ENCODE data around the gene PRRT1. TPM values are rescaled to one million over a fixed set of nuclear protein-coding genes. Genes with fewer than 3 reads are reported as not detected.
A peak's percentile ranks its signal among the peaks of the same experiment; 100 is the strongest.

The PRRT1 gene
- total RNA-seq, 1 experiment from 2014 or later: 0.14 TPM

DNA sequence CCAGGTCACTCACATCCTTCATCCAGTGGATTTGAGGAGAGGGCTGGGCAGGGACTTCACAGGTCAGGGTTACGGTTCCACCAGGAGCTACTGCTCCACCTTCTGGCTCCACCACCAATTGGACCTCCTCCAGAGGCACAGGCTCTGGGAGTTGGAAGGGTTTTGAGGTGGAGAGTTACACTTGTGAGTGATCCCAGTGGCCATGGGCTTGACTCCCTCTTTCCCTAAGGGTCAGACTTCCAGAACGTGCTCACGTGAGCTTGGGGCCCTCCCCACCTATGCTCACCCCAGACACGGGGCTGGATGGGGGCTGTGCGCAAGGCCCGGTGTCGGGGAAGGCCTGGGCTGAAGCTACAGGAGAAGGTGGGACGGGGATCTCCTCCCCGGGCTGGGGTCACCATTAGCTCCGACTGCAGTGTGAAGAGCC, 30.8 kb upstream of the PRRT1 start:
- Histone ChIP-seq H3K4me3 (ENCODE audit: insufficient read depth, low read depth, low read length) (no peak overlapping the region), H3K27me3 (ENCODE audit: control insufficient read depth, insufficient read depth, low read length) (no peaks in the 10 kb centered on the region), H3K36me3 (replicated peaks; ENCODE audit: control insufficient read depth, insufficient read depth, low read length) (peaks cover 24% of the 10 kb centered on the region)
- peak; percentile 28 for DNase-seq

DNA sequence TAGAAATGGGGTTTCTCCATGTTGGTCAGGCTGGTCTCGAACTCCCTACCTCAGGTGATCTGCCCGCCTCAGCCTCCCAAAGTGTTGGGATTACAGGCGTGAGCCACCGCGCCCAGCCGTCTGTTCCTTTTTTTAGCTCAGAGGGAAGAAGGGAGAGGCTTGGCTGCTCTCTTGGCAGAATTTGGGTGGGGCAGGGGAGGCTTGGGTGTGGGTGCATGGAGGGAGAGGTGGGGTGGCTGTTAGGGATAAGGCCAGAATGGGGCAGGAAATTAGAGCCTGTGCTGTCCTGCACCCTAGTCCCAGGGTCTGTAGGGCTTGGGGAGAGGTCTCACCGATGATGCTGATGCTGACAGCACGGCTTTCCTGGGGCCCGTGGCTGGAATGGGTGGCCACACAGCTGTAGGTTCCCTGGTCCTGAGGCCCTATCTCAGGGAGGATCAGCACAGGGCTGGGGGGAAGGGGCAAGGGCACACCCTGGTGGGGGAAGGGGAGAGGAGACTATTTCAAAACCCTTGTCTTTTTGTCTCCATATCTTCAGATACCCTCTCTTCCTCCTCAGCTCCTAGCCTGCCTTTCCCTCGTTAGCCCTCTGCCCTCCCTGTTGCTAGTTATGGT, 30.3 kb upstream of the PRRT1 start:
- no peak overlapping the region for H3K4me3 ChIP-seq (ENCODE audit: insufficient read depth, low read depth, low read length)
- peak; percentile 65 for DNase-seq
- peaks cover 19% of the 10 kb centered on the region for H3K36me3 ChIP-seq (replicated peaks; ENCODE audit: control insufficient read depth, insufficient read depth, low read length)
- no peaks in the 10 kb centered on the region for H3K27me3 ChIP-seq (ENCODE audit: control insufficient read depth, insufficient read depth, low read length)

DNA sequence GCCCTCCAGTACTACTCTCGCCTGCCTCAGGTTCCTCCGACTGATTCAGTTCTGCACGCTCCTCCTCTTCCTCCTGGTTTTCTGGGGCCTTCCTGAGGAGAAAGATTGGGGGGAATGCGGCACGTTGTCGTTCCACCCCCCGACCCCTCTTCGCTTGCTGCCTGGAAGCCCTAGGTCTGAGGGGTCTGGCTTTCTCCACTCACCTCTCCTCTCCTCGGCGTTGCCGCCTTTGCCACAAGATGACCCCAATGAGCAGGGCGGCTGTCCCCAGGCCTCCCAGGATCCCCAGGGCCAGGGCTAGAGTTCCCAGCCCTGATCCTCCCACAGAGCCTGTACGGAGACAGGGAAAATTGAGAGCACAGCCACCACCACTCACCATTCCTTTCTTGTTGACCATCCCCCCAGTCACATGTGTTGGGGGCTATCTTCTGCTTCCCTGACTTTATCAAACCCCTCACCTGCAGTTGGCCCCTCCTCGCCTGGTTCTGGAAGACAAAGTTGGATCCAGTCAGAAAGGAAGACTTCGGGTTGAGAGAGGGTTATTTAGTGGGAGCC, 29.5 kb upstream of the PRRT1 start:
- peaks cover 12% of the 10 kb centered on the region for H3K36me3 ChIP-seq (replicated peaks; ENCODE audit: control insufficient read depth, insufficient read depth, low read length)
- no peak for DNase-seq
- H3K27me3 ChIP-seq (ENCODE audit: control insufficient read depth, insufficient read depth, low read length): no peaks in the 10 kb centered on the region
- no peak overlapping the region for H3K4me3 ChIP-seq (ENCODE audit: insufficient read depth, low read depth, low read length)

DNA sequence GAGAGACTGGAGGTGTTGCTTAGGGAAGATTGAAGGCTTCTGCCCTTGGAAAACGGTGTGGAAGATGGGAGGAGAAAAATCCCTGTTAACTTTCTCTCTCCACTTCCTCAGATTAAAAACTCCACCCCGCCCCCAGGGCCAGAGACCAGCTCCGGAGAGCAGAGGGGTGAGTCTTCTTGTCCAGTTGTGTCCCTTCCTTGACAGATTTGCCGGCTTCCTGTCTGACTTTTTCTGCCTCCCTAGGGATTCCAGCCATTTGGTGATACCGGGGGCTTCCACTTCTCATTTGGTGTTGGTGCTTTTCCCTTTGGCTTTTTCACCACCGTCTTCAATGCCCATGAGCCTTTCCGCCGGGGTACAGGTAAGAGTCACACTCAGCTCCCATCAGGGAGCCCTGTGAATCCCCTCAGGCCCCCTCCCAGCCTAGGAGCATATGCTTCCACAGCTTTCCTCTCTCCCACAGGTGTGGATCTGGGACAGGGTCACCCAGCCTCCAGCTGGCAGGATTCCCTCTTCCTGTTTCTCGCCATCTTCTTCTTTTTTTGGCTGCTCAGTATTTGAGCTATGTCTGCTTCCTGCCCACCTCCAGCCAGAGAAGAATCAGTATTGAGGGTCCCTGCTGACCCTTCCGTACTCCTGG, 28.1 kb upstream of the PRRT1 start:
- Histone ChIP-seq H3K27me3 (ENCODE audit: control insufficient read depth, insufficient read depth, low read length) (no peaks in the 10 kb centered on the region), H3K4me3 (ENCODE audit: insufficient read depth, low read depth, low read length) (no peak overlapping the region), H3K36me3 (replicated peaks; ENCODE audit: control insufficient read depth, insufficient read depth, low read length) (peaks cover 10% of the 10 kb centered on the region)
- no peak for DNase-seq

DNA sequence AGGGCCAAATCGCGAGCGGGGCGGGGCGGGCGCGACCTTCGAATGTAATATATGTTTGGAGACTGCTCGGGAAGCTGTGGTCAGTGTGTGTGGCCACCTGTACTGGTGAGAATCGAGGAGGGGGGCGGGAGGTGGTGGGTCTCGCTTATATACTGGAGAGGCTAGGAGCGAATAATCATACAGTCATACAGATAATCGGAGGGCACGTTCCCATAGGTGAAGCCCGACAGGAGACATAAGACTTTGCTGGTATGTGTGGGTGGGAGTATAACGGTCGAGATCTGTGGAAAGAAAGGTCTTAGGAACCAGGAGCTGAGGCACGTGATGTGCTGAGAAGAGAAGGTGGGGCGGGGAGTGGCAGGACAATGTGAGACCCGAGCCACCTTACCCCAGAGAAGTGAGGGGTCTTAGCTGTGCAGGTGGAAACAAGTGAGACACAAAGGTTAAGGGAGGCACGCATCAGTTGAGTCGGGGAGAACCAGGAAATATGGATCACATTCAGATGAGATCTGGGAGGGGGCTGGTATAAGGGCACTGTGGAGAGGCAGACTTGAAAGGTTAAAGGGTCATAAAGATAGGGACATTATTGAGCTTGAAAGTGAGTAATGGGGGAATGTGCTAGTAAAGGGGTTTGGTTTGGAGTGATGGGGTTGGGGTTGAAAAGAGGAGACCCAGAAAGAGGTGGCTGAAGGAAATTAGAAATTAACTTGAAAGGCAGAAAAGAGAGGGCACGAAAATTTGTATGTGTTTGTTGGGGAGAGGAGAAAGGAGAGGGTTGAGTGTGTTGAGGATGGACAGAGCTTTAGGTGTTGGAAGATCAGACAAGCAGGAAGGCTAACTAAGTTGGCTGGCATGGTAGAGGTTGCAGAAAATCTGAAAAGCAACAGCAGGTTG, 27.1 kb upstream of the PRRT1 start:
- H3K36me3 ChIP-seq (replicated peaks; ENCODE audit: control insufficient read depth, insufficient read depth, low read length): peaks cover 10% of the 10 kb centered on the region

DNA sequence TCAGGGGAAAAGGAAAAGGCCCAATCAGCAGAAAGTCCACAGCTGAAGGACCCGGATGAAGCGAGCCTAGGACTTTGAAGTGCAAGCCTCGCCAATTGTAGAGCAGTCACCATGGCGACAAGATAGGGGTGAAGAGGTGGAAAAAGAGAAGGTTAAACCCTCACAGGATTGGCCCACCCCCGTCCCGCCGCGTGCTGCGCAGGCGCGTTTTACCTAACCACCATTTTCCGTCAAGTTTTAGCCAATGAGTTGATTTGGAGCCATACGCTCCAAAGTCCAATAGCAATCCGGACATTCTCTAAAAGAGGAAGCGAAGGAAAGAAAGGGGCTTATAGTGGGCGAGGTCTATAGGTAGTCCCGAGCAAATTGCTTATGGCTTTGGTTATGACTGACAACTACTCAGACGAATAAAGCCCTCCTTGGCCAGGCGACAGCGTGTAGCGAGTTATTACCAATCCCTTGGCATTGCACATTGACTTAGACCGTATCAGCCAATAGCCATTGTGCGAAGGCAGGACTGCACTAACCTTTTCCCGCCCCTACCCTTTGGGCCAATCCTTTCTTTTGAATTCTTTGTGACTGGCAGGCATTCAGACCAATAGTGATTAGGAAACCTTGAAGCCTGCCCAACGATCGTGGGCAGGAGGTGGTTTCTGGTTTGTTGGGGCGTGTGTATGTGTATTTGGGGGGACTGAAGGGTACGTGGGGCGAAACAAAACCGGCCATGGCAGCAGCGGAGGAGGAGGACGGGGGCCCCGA, 26.2 kb upstream of the PRRT1 start, which contains the start of gene RNF5:
RNF5 (plus strand) TSS at position 618 of the 759 bp plus-strand sequence; CDS start at position 725, 107 bp downstream.
- no peaks in the 10 kb centered on the region for H3K27me3 ChIP-seq (ENCODE audit: control insufficient read depth, insufficient read depth, low read length)
- peak; percentile 98 for DNase-seq
- H3K4me3 ChIP-seq (ENCODE audit: insufficient read depth, low read depth, low read length): peak within 1 kb of the TSS; percentile 79
- H3K36me3 ChIP-seq (replicated peaks; ENCODE audit: control insufficient read depth, insufficient read depth, low read length): peaks cover 9% of the 10 kb centered on the region

More for the DNA sequence above, 27.1 kb upstream of the PRRT1 start:
- peak; percentile 63 for DNase-seq
- peak overlapping the region; percentile 79 for H3K4me3 ChIP-seq (ENCODE audit: insufficient read depth, low read depth, low read length)
- H3K27me3 ChIP-seq (ENCODE audit: control insufficient read depth, insufficient read depth, low read length): no peaks in the 10 kb centered on the region

DNA sequence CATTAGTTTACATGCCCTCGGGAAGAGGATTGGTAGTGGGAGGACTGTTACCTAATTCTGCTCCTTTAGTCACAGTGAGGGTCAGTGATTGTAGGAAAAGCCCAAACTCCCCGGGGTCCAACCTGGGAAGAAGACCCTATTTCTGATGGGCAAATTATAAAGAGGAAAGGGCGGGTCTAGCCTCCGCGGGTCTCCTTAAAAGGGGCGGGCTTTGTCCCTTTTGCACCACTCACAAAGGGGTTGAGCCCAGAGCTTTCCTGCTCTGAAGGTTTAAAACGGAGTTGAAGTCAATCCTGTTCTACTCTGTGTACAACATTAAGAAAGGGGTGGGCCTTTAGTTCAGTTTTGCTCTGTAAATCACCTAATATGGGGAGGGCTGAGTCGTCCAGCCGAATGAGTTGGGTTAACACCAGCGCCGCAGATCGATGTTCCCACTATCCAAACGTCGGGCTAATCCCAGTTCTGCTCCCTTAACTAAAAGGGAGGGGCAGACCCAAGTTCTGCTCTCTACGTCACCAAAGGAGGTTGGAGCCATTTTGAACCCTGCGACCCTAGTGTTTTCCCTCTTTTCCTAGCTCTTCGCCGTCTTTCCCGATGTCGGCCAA, 25.5 kb upstream of the PRRT1 start:
- DNase-seq: peak; percentile 62
- Histone ChIP-seq H3K36me3 (replicated peaks; ENCODE audit: control insufficient read depth, insufficient read depth, low read length) (peaks cover 8% of the 10 kb centered on the region), H3K4me3 (ENCODE audit: insufficient read depth, low read depth, low read length) (peak overlapping the region; percentile 79), H3K27me3 (ENCODE audit: control insufficient read depth, insufficient read depth, low read length) (no peaks in the 10 kb centered on the region)

DNA sequence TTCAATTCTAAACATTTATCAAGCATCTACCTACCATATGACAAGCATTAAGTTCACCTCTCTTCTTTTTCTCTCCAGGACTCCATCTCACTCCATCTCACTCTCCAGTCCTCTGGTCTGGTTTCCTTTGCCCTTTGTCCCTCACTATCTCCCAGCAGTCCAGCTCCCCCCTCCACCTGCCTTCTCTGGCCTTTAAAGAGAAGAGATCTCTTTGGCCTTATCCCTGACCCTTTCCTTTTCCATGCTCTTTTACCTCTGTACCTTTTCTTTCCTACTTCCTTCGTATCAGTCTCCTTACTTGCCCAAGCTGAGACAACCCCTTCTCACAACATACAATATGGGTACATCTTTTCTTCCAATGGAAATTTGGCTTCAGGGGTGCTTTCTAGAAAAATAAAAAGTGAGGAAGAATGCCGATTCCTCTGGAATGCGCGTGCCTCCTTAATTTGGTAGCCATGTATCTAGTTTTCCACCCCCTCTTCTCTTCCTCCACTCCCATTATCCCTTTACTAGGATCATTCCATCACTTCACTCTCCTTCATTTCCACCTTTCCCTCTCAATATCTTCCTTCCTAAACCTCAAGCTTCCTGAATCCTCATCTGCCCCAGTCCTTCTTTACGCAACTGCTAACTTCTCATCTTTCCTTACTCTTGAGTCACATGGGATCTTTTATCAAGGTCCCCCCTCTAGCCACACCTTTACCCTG, 24.9 kb upstream of the PRRT1 start:
- peak overlapping the region; percentile 79 for H3K4me3 ChIP-seq (ENCODE audit: insufficient read depth, low read depth, low read length)
- DNase-seq: peak; percentile 37
- H3K36me3 ChIP-seq (replicated peaks; ENCODE audit: control insufficient read depth, insufficient read depth, low read length): peaks cover 8% of the 10 kb centered on the region
- no peaks in the 10 kb centered on the region for H3K27me3 ChIP-seq (ENCODE audit: control insufficient read depth, insufficient read depth, low read length)

DNA sequence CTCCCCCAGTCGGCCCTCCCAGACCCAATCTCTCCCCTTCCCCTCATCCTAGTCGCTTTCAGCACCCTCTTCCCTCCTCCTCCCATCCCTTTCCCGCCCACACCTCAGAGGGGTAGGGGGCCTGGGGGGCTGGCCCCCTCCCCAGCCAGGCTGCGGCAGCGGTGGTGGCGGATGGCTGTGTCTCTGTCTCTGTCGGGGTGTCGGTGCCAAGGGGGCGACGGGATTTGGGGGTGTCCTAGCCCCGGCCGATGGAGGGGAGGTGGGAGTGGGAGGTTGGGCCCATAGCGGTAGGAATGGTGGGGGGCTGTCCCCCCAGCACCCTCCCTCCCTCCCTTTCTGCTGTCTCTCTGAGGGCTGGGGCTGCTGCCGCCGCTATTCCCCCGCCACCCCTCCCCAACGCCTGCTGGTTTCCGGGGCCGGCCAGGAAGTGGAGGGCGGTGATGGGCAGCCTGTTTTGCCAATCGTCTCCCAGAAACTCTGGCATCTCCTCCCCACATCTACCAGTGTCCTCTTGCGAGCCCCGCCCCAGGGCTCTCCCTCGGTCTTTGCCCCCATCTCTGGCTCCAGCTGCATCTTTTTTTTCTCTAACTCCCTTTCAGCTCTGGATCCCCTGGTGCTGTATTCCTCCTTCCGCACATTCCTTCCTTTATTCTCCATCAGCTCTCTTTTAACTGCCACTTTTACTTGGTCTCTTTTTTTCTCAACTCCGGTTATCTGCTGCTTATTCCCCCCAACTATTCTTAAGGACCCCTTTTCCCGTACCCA, 24.2 kb upstream of the PRRT1 start, which contains the start of gene AGPAT1:
AGPAT1 (minus strand) TSS at position 374 of the 765 bp plus-strand sequence. CDS start 4,588 bp downstream, outside the sequence.
- H3K27me3 ChIP-seq (ENCODE audit: control insufficient read depth, insufficient read depth, low read length): no peaks in the 10 kb centered on the region
- peaks cover 8% of the 10 kb centered on the region for H3K36me3 ChIP-seq (replicated peaks; ENCODE audit: control insufficient read depth, insufficient read depth, low read length)
- peak; percentile 99 for DNase-seq
- peak within 1 kb of the TSS; percentile 79 for H3K4me3 ChIP-seq (ENCODE audit: insufficient read depth, low read depth, low read length)

DNA sequence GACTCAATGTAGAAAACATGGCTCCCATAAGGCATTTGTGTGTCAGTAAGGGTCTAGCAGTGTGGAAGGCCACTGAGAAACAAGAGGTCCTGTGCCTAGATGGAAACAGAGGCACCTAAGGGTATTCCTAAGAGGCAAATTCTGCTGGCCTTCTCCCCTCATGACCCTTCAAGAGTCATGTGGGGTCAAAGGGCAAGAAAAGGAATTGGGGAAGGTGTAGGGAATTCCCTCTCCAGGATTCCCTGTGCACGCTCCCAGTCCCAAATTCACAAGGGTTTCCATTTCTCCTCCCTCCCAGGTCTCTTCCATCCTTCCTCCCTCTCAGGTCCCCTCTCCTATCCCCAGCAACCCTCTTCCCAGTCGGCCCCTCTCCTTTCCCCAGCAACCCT, 23.6 kb upstream of the PRRT1 start:
- no peak for DNase-seq
- peak overlapping the region; percentile 79 for H3K4me3 ChIP-seq (ENCODE audit: insufficient read depth, low read depth, low read length)
- peaks cover 9% of the 10 kb centered on the region for H3K36me3 ChIP-seq (replicated peaks; ENCODE audit: control insufficient read depth, insufficient read depth, low read length)
- H3K27me3 ChIP-seq (ENCODE audit: control insufficient read depth, insufficient read depth, low read length): no peaks in the 10 kb centered on the region

DNA sequence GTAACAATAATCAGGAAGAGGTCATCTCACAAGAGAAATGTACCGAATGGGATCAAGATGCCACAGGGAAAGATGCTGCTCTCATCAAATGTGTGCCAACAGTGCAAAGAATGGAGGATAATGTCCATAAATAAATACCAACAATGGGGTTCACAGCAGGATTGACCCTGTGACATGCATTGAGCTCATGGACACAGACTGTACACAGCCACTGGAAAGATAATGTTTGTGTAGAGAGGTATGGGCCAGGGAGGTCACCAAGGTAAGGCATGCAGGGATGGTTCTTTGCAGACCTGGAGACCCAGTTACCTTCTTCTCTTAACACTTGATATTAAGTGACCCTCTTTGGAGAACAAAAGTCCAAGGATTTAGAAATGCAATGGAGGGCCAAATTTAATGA, 22.7 kb upstream of the PRRT1 start:
- no peaks in the 10 kb centered on the region for H3K27me3 ChIP-seq (ENCODE audit: control insufficient read depth, insufficient read depth, low read length)
- no peak overlapping the region for H3K4me3 ChIP-seq (ENCODE audit: insufficient read depth, low read depth, low read length)
- peaks cover 16% of the 10 kb centered on the region for H3K36me3 ChIP-seq (replicated peaks; ENCODE audit: control insufficient read depth, insufficient read depth, low read length)
- no peak for DNase-seq

DNA sequence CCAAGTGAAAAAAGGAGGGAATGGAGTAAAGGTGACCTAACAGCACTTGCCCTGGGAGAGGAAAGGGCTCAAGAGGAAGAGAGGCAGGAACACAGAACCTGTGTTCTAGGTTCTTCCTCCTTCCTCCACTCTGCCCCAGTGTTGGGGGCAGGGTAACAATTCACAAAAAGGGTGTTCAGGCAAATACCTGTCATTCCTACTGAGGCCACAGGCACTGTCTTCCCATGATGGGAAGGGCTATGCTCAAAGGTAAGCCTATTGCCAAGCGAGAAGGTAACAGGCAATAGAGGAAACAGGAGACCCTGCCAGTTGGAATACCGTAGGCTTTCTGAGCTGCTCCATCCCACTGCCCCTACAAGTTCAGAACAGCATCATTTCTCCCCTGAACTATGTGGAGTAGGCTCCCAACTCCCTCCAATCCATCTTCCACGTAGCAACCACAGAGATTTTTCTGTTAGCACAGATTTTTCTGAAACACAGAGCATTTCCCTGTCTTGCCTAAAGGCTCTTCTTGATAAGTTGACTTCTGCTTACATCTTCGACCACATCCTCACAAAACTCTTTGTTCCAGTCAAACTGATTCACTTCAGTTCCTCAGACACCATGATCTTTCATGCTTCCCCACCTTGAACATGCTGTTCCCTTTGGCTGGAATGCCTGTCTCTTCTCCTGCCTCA, 21.4 kb upstream of the PRRT1 start:
- H3K36me3 ChIP-seq (replicated peaks; ENCODE audit: control insufficient read depth, insufficient read depth, low read length): peaks cover 20% of the 10 kb centered on the region
- peak; percentile 33 for DNase-seq
- H3K27me3 ChIP-seq (ENCODE audit: control insufficient read depth, insufficient read depth, low read length): no peaks in the 10 kb centered on the region
- no peak overlapping the region for H3K4me3 ChIP-seq (ENCODE audit: insufficient read depth, low read depth, low read length)
